HepG2 (cell line): Measurements from ENCODE around the gene GPR152. TPM values are rescaled to one million over a fixed set of nuclear protein-coding genes. Genes with fewer than 3 reads are reported as not detected.
A peak's percentile ranks its signal among the peaks of the same experiment; 100 is the strongest.

Experiments used
- ATAC-seq: fragments of 200-7000 bp; cut with Tn5 transposase; 3 replicates; pipeline ENCODE4 v1.9.1; 2020; ENCODE audit warnings: mild to moderate bottlenecking, moderate library complexity
- BruUV-seq: library from RNA; stranded (reverse); fragments of 400-500 nt; replicated peaks from 2 replicates; lab custom pipeline; 2021; lab: Mats Ljungman, UMichigan
- CTCF ChIA-PET: fragments of 300-600 bp; formaldehyde crosslinking; extraction: SDS; loops from one replicate; lab custom pipeline; 2021; ENCODE audit warnings: low total read pairs, inconsistent platforms, low intra/inter-chr PET ratio; lab: Yijun Ruan, JAX
- POLR2A ChIA-PET: fragments of 350-600 bp; sonication (Branson Sonifier 250); formaldehyde crosslinking; loops from one replicate; lab custom pipeline; 2020; ENCODE audit warnings: antibody characterized with exemption, inconsistent platforms; lab: Yijun Ruan, JAX
- DNase-seq: peaks from one replicate; pipeline ENCODE4 v3.0.0-alpha.2; 2015; ENCODE audit warnings: low spot score
- FAIRE-seq: peaks from 3 replicates; lab custom pipeline; 2011; peaks lifted over from hg19 to GRCh38; lab: Jason Lieb, UNC
- H2AFZ ChIP-seq: one replicate; pipeline ENCODE4 v1.6.1; 2011; ENCODE audit warnings: low read length, inconsistent platforms
- H3K27ac ChIP-seq: fragments of 300-600 bp; 3 replicates; pipeline ENCODE4 v1.8.0; 2011; ENCODE audit warnings: mixed run types, mild to moderate bottlenecking, mixed read lengths, low read length, inconsistent platforms; ENCODE audit not compliant: insufficient read depth; ENCODE audit errors: extremely low read length
- H3K27me3 ChIP-seq, 2 experiments: fragments of 200-600 bp in 1 of 2; 2 replicates in 1 of 2; 3 replicates in 1 of 2; pipeline versions ENCODE4 v1.6.0 to v1.8.0; 2011; ENCODE audit warnings: low read length in 2 of 2, mild to moderate bottlenecking in 2 of 2, moderate library complexity in 2 of 2, inconsistent platforms in 1 of 2; ENCODE audit not compliant: insufficient read depth in 2 of 2, control insufficient read depth in 1 of 2
- H3K36me3 ChIP-seq, 2 experiments: fragments of 200-600 bp in 1 of 2; replicated peaks in 1 of 2; 2 replicates in 1 of 2; 3 replicates in 1 of 2; pipeline versions ENCODE4 v1.5.1 to v1.8.0; 2011; ENCODE audit warnings: low read length in 2 of 2, inconsistent platforms in 1 of 2; ENCODE audit not compliant: insufficient read depth in 2 of 2, control insufficient read depth in 1 of 2
- H3K4me1 ChIP-seq: 2 replicates; pipeline ENCODE4 v1.5.1; 2012; ENCODE audit warnings: low read length, inconsistent platforms; ENCODE audit not compliant: insufficient read depth
- H3K4me2 ChIP-seq: 2 replicates; pipeline ENCODE4 v1.6.0; 2011; ENCODE audit warnings: low read depth, low read length, inconsistent platforms
- H3K4me3 ChIP-seq, 3 experiments: fragments of 200-600 bp in 1 of 3; sonication (generic), shearing (Covaris generic) in 1 of 3; replicated peaks in 1 of 3; 2 replicates each; pipeline ENCODE4 v1.5.1; 2011 to 2016; ENCODE audit warnings: low read length in 3 of 3, inconsistent platforms in 2 of 3, low read depth in 2 of 3, mild to moderate bottlenecking in 2 of 3, control low read depth in 1 of 3, mixed read lengths in 1 of 3; ENCODE audit not compliant: insufficient read depth in 1 of 3
- H3K79me2 ChIP-seq: one replicate; pipeline ENCODE4 v1.6.1; 2011; ENCODE audit warnings: low read length, inconsistent platforms; ENCODE audit not compliant: insufficient read depth
- H3K9ac ChIP-seq: 2 replicates; pipeline ENCODE4 v1.6.0; 2011; ENCODE audit warnings: mild to moderate bottlenecking, low read depth, low read length, inconsistent platforms; ENCODE audit not compliant: insufficient read depth
- H3K9me3 ChIP-seq: 2 replicates; pipeline ENCODE4 v1.5.1; 2012; ENCODE audit warnings: mild to moderate bottlenecking, low read length
- H4K20me1 ChIP-seq: 2 replicates; pipeline ENCODE4 v1.6.0; 2011; ENCODE audit warnings: inconsistent platforms, mild to moderate bottlenecking, low read length, moderate library complexity; ENCODE audit not compliant: insufficient read depth
- ARNT ChIP-seq: fragments of 450-650 bp; IDR thresholded peaks from 2 replicates; pipeline ENCODE4 v1.6.1; 2017
- ATF7 ChIP-seq, 2 experiments: fragments of 450-650 bp in 1 of 2; sonication (generic) in 1 of 2; formaldehyde crosslinking in 1 of 2; IDR thresholded peaks; 2 replicates each; pipeline versions ENCODE4 v1.4.0 to v1.6.1; 2016 to 2020; ENCODE audit warnings: antibody characterized with exemption in 1 of 2, mild to moderate bottlenecking in 1 of 2, missing genetic modification reagents in 1 of 2
- RBFOX2 ChIP-seq: fragments of 200-400 bp; formaldehyde crosslinking; IDR thresholded peaks from 2 replicates; pipeline ENCODE4 v1.6.1; 2017; ENCODE audit warnings: low read depth, mild to moderate bottlenecking, low read length
- ZNF503 ChIP-seq: sonication (generic); formaldehyde crosslinking; IDR thresholded peaks from 2 replicates; pipeline ENCODE4 v1.4.0; 2020; ENCODE audit warnings: missing genetic modification reagents
- WGBS: methylation state at CpG from one replicate; pipeline ENCODE4 v1.1.6; 2017; ENCODE audit warnings: low lambda C conversion rate; 5-methylcytosine and 5-hydroxymethylcytosine counted together
- in situ Hi-C: cut with HindIII; loops from 2 replicates; pipeline ENCODE4 v1.10.0; 2017; ENCODE audit warnings: low pct_unique_long_range_greater_than_20kb; ENCODE audit not compliant: extremely low pct_ligation_motif_present
- intact Hi-C: fragments of 100-400 bp; cut with micrococcal nuclease; formaldehyde crosslinking; loops from one replicate; pipeline ENCODE4 v1.10.0; 2022; ENCODE audit not compliant: unreplicated experiment
- polyA plus RNA-seq, 8 experiments: library from polyadenylated mRNA; depleted of rRNA in 3 of 8; stranded (reverse) in 7 of 8; unstranded in 1 of 8; fragments of >200 nt; fragmentation: Illumina TruSeq in 4 of 8; extraction: Trizol in 4 of 8; gene quantifications; 2 replicates each; pipeline versions ENCODE4 v1.2.1 to v1.2.3, GENCODE V29; 2011 to 2016; ENCODE audit warnings: low read depth in 4 of 8, missing spikeins in 1 of 8, mixed read lengths in 1 of 8; ENCODE audit not compliant: insufficient read depth in 1 of 8
- total RNA-seq, 5 experiments: library from RNA; depleted of rRNA; stranded (reverse); fragments of >200 nt; fragmentation: Illumina TruSeq; extraction: Trizol; gene quantifications; 2 replicates each; pipeline ENCODE4 v1.2.3, GENCODE V29; 2016; ENCODE audit warnings: low read depth in 1 of 5

Gene GPR152
- total and polyA plus RNA-seq, 2 of the 13 experiments (the other 11 are each of a cell fraction or from before 2014, with no cell fraction given), result not detected

DNA sequence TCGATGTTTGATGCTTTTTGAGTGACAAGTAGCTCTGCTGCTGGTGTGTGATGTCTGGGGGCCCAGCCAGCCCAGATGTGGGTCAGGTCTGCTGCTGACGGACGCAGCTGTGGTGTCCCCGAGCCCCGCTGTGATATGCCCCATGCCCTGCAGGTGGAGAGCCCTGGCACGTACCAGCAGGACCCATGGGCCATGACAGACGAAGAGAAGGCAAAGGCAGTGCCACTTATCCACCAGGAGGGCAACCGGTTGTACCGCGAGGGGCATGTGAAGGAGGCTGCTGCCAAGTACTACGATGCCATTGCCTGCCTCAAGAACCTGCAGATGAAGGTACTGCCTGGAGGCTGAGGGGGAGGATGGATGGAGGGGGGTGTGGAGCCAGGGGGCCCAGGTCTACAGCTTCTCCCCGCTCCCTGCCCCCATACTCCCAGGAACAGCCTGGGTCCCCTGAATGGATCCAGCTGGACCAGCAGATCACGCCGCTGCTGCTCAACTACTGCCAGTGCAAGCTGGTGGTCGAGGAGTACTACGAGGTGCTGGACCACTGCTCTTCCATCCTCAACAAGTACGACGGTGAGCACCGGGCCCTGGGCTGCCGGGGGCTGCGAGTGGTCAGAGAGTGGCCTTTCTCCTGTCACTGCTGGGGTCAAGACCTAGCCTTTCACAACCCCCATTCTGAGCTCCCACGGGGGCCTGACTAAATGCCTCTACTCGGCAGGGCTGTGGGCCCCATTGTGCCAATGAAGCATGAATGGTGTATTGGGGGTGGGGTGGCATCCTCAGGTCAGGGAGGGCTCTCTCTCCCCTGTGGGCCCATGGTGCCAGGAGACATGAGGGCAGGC, 37.6 kb upstream of the GPR152 start:
- Histone ChIP-seq H3K9me3 (no peaks in the 10 kb centered on the region), H3K27me3 (no peaks in the 10 kb centered on the region), H3K36me3 (peaks cover 5 to 25% of the 10 kb centered on the region in 2 experiments; a peak in 4 of 5 replicates), H3K4me3 (no peak overlapping the region), H3K9ac (no peak overlapping the region), H3K79me2 (no peaks in the 10 kb centered on the region), H3K27ac (no peak overlapping the region), H4K20me1 (no peaks in the 10 kb centered on the region), H3K4me2 (no peak overlapping the region), H3K4me1 (peaks cover 2% of the 10 kb centered on the region), H2AFZ (no peak overlapping the region)
- ChIA-PET CTCF (no interaction called here), POLR2A (interaction anchor here (1.3 kb wide), 1 partner anchor 15 kb away, joined by 4 read pairs; the partner anchor contains the start of gene PITPNM1)
- intact Hi-C loops, result no loop called here
- ATAC-seq, result no peak
- DNase-seq, result no peak
- 0 out of 2 replicates have a peak, but pooled peaks have one; percentile 10 for TF ChIP-seq RBFOX2
- no peak for TF ChIP-seq ZNF503
- in situ Hi-C loops, result no loop called here
- no peak for FAIRE-seq
- BruUV-seq, result TSS peak; percentile 64
- WGBS, result 96% methylated on average over 18 of the region's 23 CpGs

DNA sequence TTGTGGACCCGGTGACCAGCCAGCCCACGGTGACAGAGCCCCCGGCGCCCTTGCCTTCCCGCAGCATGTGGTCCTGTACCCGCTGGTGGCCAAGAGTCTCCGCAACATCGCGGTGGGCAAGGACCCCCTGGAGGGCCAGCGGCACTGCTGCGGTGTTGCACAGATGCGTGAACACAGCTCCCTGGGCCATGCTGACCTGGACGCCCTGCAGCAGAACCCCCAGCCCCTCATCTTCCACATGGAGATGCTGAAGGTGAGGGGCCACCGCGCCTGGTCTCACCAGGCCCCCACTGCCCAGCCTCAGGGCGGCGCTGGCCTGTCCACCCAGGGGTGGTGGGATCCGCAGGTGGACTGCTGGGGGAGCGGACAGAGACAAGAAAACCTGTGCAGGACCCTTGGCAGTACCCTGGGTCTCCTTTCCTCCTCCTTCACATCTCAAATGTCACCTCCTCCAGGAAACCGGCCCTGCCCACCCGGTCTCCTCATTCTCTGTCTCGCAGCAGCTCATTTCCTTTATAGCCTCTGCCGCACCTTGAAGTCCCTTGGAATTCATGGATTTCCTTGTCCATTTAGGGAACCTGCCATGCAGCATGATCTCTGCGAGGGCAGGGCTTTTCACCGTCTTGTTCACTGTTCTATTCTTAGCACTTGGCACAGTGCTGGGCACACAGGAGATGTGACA, 36.8 kb upstream of the GPR152 start:
- Histone ChIP-seq H2AFZ (no peak overlapping the region), H3K9me3 (no peaks in the 10 kb centered on the region), H4K20me1 (no peaks in the 10 kb centered on the region), H3K27ac (no peak overlapping the region), H3K79me2 (no peaks in the 10 kb centered on the region), H3K36me3 (peaks cover 5 to 25% of the 10 kb centered on the region in 2 experiments; a peak in 4 of 5 replicates), H3K4me3 (no peak overlapping the region), H3K4me1 (peaks cover 9% of the 10 kb centered on the region), H3K27me3 (no peaks in the 10 kb centered on the region), H3K9ac (no peak overlapping the region), H3K4me2 (no peak overlapping the region)
- FAIRE-seq, result no peak
- no peak for DNase-seq
- TF ChIP-seq ATF7 (IDR thresholded peaks at IDR 0.05) (no peak), ATF7 (CRISPR knock-in tag; IDR thresholded peaks at IDR 0.05) (no peak), RBFOX2 (0 out of 2 replicates have a peak, but pooled peaks have one; percentile 22), ARNT (no peak)
- no TSS peak for BruUV-seq
- CTCF ChIA-PET, result no interaction called here
- no peak for ATAC-seq
- intact Hi-C loops (no loop called here), in situ Hi-C loops (no loop called here)
- POLR2A ChIA-PET, result no interaction called here
- WGBS, result 93% methylated on average over 6 of the region's 25 CpGs
